GOT3 (cell line): Measurements from ENCODE around the gene MEIS2.

Experiments used
- DNase-seq: peaks from one replicate; lab custom pipeline; 2025; ENCODE audit warnings: mixed read lengths; lab: John Stamatoyannopoulos, UW

The MEIS2 gene

DNA sequence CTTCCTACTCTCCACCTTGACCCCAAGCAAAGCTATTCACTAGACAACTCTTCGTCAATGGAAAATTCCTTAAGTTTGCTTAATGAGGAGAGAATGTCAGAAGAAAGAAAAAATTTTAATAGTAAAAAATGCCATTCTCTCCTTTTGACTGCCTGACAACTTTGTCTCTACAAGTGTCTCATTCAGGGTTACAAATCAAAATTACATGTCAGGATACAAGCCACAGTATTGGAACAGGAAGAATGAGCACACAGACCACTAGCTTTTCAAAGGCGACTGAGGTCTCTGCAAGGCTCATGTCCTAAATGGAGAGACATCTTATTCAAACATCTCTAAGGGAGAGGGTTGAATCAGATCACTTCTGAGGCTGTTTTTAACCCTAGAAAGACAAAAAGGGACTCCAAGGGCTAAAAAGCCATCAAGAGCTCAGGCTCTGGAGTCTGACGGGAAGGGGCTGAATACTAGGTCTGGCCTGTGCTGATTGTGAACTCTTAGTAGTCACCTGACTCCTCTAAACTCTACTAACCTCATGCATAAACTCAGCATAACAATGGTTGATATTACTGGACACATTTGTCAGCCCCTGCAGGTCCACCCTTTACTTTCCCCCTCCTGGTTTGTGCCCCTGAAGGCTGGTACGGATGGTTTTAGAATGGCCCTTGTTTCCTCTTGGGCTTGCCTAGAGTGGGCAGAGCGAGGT lies 12.8 kb upstream of the MEIS2 start:
- no peak for DNase-seq

GRCh38 chr15:37112171-37112570 lies 11.8 kb upstream of the MEIS2 start:
- DNase-seq = no peak

GRCh38 chr15:37111427-37111717 lies 11.0 kb upstream of the MEIS2 start:
- no peak for DNase-seq

- no peak for DNase-seq
Measured at GRCh38 chr15:37109872-37110572, 9.7 kb upstream of the MEIS2 start.

DNA sequence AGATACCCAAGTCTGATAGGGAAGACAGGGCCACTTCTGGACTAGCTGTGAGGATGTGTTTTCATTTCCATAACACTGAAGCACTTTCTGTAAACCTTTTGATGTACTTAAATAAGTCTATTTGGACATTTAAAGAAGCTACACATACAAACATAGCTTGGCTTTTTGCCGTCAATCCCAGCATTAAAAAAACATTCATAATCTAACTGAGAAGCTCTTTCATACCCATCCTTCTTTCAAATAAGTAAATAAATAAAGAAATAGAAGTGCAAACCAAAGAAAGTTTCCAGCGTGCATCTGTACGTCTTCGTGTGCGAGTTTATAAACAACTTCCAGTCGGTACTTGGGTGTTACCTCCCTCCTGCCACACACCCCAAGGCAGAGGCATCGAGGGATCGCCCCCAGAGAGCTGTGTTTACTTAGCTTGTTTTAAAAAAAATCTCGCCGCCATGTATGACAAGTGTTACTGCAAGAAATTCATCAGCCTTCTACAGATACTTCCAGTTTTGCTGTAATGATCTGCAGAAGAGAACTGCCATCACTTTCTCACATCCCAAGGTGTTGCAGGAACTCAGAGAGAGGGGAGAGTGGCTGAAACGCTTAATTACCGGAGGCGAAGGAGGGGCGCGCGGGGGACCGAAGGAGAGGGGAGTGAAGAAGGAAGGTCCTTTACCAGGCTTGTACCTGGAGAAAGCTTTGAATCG lies 9.0 kb upstream of the MEIS2 start:
- no peak for DNase-seq

- DNase-seq = no peak
Measured at GRCh38 chr15:37108381-37109167, 8.2 kb upstream of the MEIS2 start.

- DNase-seq = no peak
Measured at GRCh38 chr15:37107744-37108380, 7.5 kb upstream of the MEIS2 start.

GRCh38 chr15:37107071-37107743 lies 6.9 kb upstream of the MEIS2 start:
- DNase-seq = no peak

DNA sequence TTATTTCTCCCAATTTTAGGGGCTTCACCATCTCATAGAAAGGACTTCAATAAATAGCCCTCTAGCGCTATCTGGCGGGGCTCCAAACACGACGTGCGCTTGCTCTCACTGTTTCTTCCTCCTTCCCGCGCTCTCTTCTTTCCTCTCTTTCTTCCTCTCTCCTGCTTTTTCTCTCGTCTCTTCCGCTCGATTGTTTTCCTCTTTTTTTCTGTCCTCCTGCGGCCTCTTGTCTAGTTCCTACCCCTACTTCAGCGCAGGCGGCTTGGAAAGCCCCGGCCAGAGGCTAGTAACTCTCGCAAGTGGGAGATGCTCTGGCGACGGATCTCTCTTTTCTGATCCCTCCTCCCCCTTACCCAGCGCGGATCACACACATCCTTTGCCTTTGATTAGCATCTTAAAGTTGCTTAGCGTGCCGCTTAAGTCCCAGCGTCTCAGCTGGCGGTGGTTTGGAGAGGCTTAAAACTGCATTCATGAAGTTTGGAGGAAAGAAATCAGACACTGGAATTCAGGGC lies 6.2 kb upstream of the MEIS2 start:
- no peak for DNase-seq

DNA sequence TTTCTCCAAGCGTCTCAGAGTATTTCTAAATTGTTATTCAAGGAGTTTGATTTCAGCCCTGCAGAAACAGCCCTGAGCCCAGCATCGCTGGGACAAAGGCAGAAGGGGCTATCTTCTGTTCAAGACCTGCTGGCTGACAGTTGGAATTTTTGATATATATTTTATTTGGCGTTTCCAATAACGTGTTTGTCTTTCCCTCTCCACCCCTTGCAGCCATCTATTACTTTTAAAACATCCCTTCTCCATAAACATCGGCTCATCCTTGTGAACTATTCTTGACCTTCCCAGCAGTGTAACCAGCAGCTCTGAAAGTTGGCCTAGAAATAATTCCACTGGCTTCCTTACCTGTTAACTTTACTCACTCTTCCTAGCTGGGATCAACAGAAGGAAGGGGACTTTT lies 5.5 kb upstream of the MEIS2 start:
- no peak for DNase-seq

DNA sequence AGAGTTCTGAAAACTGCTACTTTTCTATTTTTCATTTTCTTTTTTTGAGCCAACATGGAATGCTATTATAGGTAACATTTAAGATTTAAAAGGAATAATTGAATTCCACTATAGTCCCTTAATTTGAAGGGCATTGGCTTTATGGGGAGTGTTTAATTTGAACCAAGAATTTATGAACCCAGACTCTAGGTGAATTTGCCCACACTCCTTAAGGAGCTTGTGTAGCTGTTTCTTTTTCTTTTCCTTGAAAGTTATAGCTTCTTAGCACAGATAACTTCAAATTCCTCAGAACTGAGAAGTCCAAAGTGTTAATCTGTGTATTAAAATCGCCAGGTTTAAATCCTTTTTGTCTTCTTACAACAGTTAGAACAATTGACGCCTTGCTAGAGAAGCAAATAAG lies 4.7 kb upstream of the MEIS2 start:
- no peak for DNase-seq

DNA sequence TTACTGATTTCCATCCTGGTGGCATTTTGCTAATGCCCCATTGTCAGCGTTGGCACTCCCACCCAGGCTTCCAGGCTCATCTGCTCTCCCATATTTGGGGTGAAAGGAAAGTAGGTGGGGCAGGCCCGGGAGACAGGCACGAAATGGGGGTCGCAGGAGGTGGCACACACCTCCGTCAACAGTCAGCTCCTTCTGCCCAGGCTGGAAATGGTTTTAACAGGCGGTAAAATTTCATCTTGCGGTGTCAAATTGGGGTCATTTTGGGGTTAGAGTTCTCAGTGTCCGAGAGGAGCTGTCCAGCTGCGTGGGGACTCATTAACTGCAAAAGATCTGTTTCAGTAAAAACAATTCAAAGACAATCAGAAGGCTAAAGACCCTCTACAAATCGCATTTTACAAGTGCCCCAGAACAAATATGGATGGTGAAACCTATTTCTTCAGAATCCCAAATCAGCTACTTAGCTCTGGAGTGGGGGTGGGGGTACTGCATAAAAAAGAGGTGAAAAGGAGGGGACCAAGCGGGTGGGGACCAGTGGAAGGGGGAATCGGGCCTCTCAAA lies 4.2 kb upstream of the MEIS2 start:
- DNase-seq = no peak

DNA sequence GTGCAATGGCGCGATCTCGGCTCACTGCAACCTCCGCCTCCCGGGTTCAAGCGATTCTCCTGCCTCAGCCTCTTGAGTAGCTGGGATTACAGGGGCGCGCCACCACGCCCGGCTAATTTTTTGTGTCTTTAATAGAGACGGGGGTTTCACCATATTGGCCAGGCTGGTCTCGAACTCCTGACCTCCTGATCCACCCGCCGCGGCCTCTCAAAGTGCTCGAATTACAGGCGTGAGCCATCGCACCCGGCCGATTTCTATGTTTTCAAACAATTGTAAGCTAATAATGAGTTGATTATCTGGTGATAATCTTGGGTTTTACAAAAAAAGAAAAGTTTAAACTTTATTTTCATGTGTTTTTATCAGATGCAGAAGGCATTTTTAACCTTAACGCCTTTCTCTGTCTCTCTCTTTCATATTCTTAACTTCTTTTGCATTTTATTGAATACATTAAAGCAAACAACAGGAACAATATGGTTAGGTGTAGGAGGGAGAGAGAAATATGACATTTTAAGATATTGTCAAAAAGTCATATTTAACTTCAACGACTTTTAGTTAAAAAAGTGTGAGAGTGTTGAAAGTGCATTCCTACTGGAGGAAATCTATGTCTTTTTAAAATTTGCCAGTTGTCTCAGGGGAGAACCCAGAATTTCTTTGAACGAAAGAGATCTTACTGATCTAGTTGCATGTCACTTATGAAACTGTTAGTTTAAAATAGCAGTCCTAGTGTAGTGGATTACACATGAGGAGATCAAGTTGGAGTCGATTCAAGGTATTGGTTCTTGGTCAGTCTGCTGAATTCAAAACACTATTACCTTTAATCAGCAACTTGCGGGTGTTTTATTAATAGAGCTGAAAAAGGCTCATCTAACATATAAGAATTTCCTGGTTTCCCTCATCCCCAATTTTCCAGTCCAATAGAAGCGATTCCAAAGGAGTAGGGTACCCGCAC lies 3.4 kb upstream of the MEIS2 start:
- DNase-seq = no peak

DNA sequence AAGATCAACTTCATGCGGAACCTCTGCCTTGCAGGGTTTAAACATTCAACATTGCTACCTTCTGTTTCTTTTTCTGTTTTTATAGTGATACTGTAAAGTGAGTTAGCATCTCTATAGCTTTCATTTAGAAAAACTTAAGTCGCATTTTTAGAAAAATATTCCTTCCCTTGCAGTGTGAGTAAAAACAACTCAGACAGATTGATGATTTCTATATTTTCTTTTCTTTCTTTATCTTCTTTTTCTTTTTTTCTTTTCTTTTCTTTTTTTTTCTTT lies 2.8 kb upstream of the MEIS2 start:
- DNase-seq = no peak

DNA sequence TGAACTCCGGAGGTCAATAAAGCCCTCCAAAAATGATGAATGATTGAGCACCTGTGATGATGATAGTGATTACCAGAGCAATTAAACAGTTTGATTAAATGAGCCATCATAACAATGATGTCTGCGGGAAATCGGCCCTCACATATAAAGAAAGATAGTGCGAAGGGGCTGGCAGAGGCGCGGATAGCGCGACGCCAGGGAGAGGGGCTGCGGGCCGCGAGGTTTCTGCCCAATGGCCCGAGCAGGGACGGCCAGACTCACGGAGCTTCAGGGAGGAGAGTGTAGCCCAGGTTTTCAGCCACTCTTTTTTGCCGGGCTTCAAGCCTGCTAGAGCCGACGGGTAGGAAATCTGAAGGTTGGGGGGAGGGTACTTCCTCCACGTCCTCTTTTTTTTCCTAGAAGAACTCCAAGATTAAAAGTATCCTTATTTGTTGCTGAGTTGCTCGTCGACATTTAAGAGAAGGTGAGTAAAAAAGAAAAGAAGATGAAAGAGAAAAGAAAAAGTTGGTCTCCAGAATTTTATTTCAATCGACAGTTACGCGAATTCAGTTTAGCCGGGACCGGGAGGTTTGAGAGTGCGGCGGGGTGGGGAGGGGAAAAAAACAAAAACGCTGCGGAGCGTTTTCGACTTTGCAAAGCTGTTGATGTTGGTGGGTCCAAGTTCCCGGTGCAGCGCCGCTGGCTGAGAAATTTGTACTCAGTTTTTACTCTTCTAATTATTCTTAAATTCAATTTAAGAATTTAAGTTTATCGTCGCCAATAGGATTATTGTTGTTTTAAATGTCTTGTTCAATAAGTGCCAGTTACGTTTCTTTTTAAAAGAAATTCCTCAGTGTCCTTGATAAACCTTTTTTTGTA lies 2.2 kb upstream of the MEIS2 start:
- no peak for DNase-seq

- DNase-seq = no peak
Measured at GRCh38 chr15:37101980-37102304, 1.6 kb upstream of the MEIS2 start.

DNA sequence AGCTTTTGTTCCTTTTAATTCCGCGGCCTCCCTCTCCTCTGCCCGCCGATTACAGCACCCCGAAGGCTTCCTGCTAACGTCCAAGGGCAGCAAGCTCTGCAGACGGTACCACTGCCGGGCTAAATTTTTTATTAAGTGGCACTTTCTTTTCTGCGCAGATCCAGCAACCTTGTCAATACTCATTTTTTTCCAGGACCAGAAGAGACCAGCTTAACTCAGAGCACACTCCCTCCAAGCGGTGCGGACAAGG lies 542 bp upstream of the MEIS2 start:
- DNase-seq = no peak

DNA sequence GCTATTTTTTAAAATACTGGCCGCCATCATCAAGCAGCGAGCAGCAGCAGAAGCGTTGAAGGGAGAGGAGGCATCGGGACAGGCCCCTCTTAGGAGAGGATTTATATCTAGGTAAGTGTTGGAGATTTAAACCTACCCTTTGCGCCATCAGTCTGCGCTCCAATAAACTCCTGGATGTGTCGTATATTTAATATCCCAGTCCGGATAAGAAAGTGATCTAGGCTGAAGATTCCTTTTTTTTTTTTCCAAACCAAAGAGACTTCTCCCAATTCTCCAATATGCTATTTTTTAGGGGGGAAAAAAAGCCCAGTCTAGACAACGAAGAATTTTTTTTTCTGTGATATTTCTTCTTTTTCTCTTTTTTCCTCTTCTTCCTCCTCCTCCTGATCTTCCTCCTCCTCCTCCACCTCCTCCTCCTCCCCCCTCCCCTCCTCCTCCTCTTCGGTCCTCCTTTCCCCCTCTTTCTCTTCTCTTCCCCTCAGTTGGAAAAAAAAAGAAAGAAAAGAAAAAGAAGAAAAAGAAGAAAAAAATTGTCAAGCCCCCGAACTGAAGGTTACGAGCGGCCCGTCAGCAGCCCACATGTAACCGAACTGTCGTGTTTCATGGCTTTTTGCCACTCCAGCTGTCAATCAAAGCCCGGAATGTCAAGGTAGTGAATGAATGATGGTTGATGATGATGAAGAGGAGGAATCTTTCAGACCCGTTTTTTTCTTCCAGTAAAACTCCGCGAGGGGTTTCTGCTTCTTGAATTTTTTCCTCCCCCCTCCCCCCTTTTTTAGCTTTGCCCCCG lies 835 bp downstream of the MEIS2 start:
- no peak for DNase-seq
